HepG2 (cell line): ENCODE measurements around the gene SLC41A1. TPM values are rescaled to one million over a fixed set of nuclear protein-coding genes. Genes with fewer than 3 reads are reported as not detected.

Experiments used
- ATAC-seq: fragments of 200-7000 bp; cut with Tn5 transposase; 3 replicates; pipeline ENCODE4 v1.9.1; 2020; ENCODE audit warnings: mild to moderate bottlenecking, moderate library complexity
- BruUV-seq: library from RNA; stranded (reverse); fragments of 400-500 nt; replicated peaks from 2 replicates; lab custom pipeline; 2021; lab: Mats Ljungman, UMichigan
- CTCF ChIA-PET: fragments of 300-600 bp; formaldehyde crosslinking; extraction: SDS; loops from one replicate; lab custom pipeline; 2021; ENCODE audit warnings: low total read pairs, inconsistent platforms, low intra/inter-chr PET ratio; lab: Yijun Ruan, JAX
- POLR2A ChIA-PET: fragments of 350-600 bp; sonication (Branson Sonifier 250); formaldehyde crosslinking; loops from one replicate; lab custom pipeline; 2020; ENCODE audit warnings: antibody characterized with exemption, inconsistent platforms; lab: Yijun Ruan, JAX
- DNase-seq: peaks from one replicate; pipeline ENCODE4 v3.0.0-alpha.2; 2015; ENCODE audit warnings: low spot score
- FAIRE-seq: peaks from 3 replicates; lab custom pipeline; 2011; peaks lifted over from hg19 to GRCh38; lab: Jason Lieb, UNC
- H2AFZ ChIP-seq: one replicate; pipeline ENCODE4 v1.6.1; 2011; ENCODE audit warnings: low read length, inconsistent platforms
- H3K27ac ChIP-seq: fragments of 300-600 bp; 3 replicates; pipeline ENCODE4 v1.8.0; 2011; ENCODE audit warnings: mixed run types, mild to moderate bottlenecking, mixed read lengths, low read length, inconsistent platforms; ENCODE audit not compliant: insufficient read depth; ENCODE audit errors: extremely low read length
- H3K27me3 ChIP-seq, 2 experiments: fragments of 200-600 bp in 1 of 2; 2 replicates in 1 of 2; 3 replicates in 1 of 2; pipeline versions ENCODE4 v1.6.0 to v1.8.0; 2011; ENCODE audit warnings: low read length in 2 of 2, mild to moderate bottlenecking in 2 of 2, moderate library complexity in 2 of 2, inconsistent platforms in 1 of 2; ENCODE audit not compliant: insufficient read depth in 2 of 2, control insufficient read depth in 1 of 2
- H3K36me3 ChIP-seq, 2 experiments: fragments of 200-600 bp in 1 of 2; replicated peaks in 1 of 2; 2 replicates in 1 of 2; 3 replicates in 1 of 2; pipeline versions ENCODE4 v1.5.1 to v1.8.0; 2011; ENCODE audit warnings: low read length in 2 of 2, inconsistent platforms in 1 of 2; ENCODE audit not compliant: insufficient read depth in 2 of 2, control insufficient read depth in 1 of 2
- H3K4me1 ChIP-seq: 2 replicates; pipeline ENCODE4 v1.5.1; 2012; ENCODE audit warnings: low read length, inconsistent platforms; ENCODE audit not compliant: insufficient read depth
- H3K4me2 ChIP-seq: 2 replicates; pipeline ENCODE4 v1.6.0; 2011; ENCODE audit warnings: low read depth, low read length, inconsistent platforms
- H3K4me3 ChIP-seq, 3 experiments: fragments of 200-600 bp in 1 of 3; sonication (generic), shearing (Covaris generic) in 1 of 3; replicated peaks in 1 of 3; 2 replicates each; pipeline ENCODE4 v1.5.1; 2011 to 2016; ENCODE audit warnings: low read length in 3 of 3, inconsistent platforms in 2 of 3, low read depth in 2 of 3, mild to moderate bottlenecking in 2 of 3, control low read depth in 1 of 3, mixed read lengths in 1 of 3; ENCODE audit not compliant: insufficient read depth in 1 of 3
- H3K79me2 ChIP-seq: one replicate; pipeline ENCODE4 v1.6.1; 2011; ENCODE audit warnings: low read length, inconsistent platforms; ENCODE audit not compliant: insufficient read depth
- H3K9ac ChIP-seq: 2 replicates; pipeline ENCODE4 v1.6.0; 2011; ENCODE audit warnings: mild to moderate bottlenecking, low read depth, low read length, inconsistent platforms; ENCODE audit not compliant: insufficient read depth
- H3K9me3 ChIP-seq: 2 replicates; pipeline ENCODE4 v1.5.1; 2012; ENCODE audit warnings: mild to moderate bottlenecking, low read length
- H4K20me1 ChIP-seq: 2 replicates; pipeline ENCODE4 v1.6.0; 2011; ENCODE audit warnings: inconsistent platforms, mild to moderate bottlenecking, low read length, moderate library complexity; ENCODE audit not compliant: insufficient read depth
- ATRX ChIP-seq: sonication (generic); formaldehyde crosslinking; IDR thresholded peaks from 2 replicates; pipeline ENCODE4 v1.4.0; 2020; ENCODE audit warnings: missing genetic modification reagents, borderline replicate concordance
- HOXA5 ChIP-seq: sonication (generic); formaldehyde crosslinking; IDR thresholded peaks from 2 replicates; pipeline ENCODE4 v1.4.0; 2020; ENCODE audit warnings: missing genetic modification reagents
- POLR2G ChIP-seq: fragments of 200-400 bp; formaldehyde crosslinking; IDR thresholded peaks from 2 replicates; pipeline ENCODE4 v1.6.1; 2018; ENCODE audit warnings: mild to moderate bottlenecking, low read depth, low read length, moderate library complexity
- RXRB ChIP-seq: IDR thresholded peaks from 2 replicates; pipeline ENCODE4 v1.6.1; 2016; ENCODE audit warnings: borderline replicate concordance, missing genetic modification reagents, missing compliant biosample characterization
- SMARCE1 ChIP-seq: fragments of 450-650 bp; IDR thresholded peaks from 2 replicates; pipeline ENCODE4 v1.6.1; 2017; ENCODE audit warnings: borderline replicate concordance
- ZBTB3 ChIP-seq: sonication (generic); formaldehyde crosslinking; IDR thresholded peaks from 2 replicates; pipeline ENCODE4 v1.4.0; 2020; ENCODE audit warnings: low read depth, mild to moderate bottlenecking, moderate library complexity, missing genetic modification reagents, borderline replicate concordance
- ZNF501 ChIP-seq: sonication (generic); formaldehyde crosslinking; IDR thresholded peaks from 2 replicates; pipeline ENCODE4 v1.5.1; 2020; ENCODE audit warnings: mild to moderate bottlenecking, moderate library complexity, missing genetic modification reagents
- ZNF776 ChIP-seq: sonication (generic); formaldehyde crosslinking; IDR thresholded peaks from 2 replicates; pipeline ENCODE4 v1.4.0; 2020; ENCODE audit warnings: mild to moderate bottlenecking, missing genetic modification reagents
- ZNF792 ChIP-seq: IDR thresholded peaks from 2 replicates; pipeline ENCODE4 v1.6.1; 2016
- WGBS: methylation state at CpG from one replicate; pipeline ENCODE4 v1.1.6; 2017; ENCODE audit warnings: low lambda C conversion rate; 5-methylcytosine and 5-hydroxymethylcytosine counted together
- in situ Hi-C: cut with HindIII; loops from 2 replicates; pipeline ENCODE4 v1.10.0; 2017; ENCODE audit warnings: low pct_unique_long_range_greater_than_20kb; ENCODE audit not compliant: extremely low pct_ligation_motif_present
- intact Hi-C: fragments of 100-400 bp; cut with micrococcal nuclease; formaldehyde crosslinking; loops from one replicate; pipeline ENCODE4 v1.10.0; 2022; ENCODE audit not compliant: unreplicated experiment
- polyA plus RNA-seq, 8 experiments: library from polyadenylated mRNA; depleted of rRNA in 3 of 8; stranded (reverse) in 7 of 8; unstranded in 1 of 8; fragments of >200 nt; fragmentation: Illumina TruSeq in 4 of 8; extraction: Trizol in 4 of 8; gene quantifications; 2 replicates each; pipeline versions ENCODE4 v1.2.1 to v1.2.3, GENCODE V29; 2011 to 2016; ENCODE audit warnings: low read depth in 4 of 8, missing spikeins in 1 of 8, mixed read lengths in 1 of 8; ENCODE audit not compliant: insufficient read depth in 1 of 8
- total RNA-seq, 5 experiments: library from RNA; depleted of rRNA; stranded (reverse); fragments of >200 nt; fragmentation: Illumina TruSeq; extraction: Trizol; gene quantifications; 2 replicates each; pipeline ENCODE4 v1.2.3, GENCODE V29; 2016; ENCODE audit warnings: low read depth in 1 of 5
- TF ChIP-seq, protein P1 (sequence below): sonication (generic); formaldehyde crosslinking; IDR thresholded peaks from 2 replicates; pipeline ENCODE4 v1.4.0; 2020; ENCODE audit warnings: mild to moderate bottlenecking, missing genetic modification reagents
- TF ChIP-seq, protein P2 (sequence below): sonication (generic); formaldehyde crosslinking; IDR thresholded peaks from 2 replicates; pipeline ENCODE4 v1.5.0; 2020; ENCODE audit warnings: mild to moderate bottlenecking, missing genetic modification reagents
- TF ChIP-seq, protein P3 (sequence below): sonication (generic); formaldehyde crosslinking; IDR thresholded peaks from 2 replicates; pipeline ENCODE4 v1.4.0; 2020; ENCODE audit warnings: missing genetic modification reagents
- TF ChIP-seq, protein P4 (sequence below): sonication (generic); formaldehyde crosslinking; IDR thresholded peaks from 2 replicates; pipeline ENCODE4 v1.4.0; 2020; ENCODE audit warnings: missing genetic modification reagents, borderline replicate concordance

Gene SLC41A1
- total and polyA plus RNA-seq, 2 of the 13 experiments (the other 11 are each of a cell fraction or from before 2014, with no cell fraction given): 2.2 to 4.6 TPM

DNA sequence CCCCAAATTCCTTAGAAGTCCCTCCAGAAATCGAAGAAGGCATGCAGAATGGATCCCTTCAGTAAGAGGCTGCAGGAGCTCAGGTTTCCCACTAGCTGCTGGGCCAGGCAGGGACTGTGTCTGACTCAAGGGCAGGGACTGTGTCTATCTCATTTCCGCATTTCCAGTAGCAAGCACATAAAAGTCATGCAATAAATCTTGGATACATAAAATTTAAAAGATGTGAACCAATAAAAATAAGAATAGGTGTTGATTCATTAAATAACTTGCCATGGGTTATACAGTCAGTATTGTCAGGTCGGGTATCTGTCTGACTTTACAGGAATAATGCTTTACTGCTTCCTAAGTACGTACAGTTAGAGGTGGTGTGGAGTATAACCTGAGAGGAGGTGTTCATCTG, 21.8 kb upstream of the SLC41A1 start:
- intact Hi-C loops (no loop called here), in situ Hi-C loops (no loop called here)
- TF ChIP-seq ZNF501 (CRISPR knock-in tag): no peak
- no peak for TF ChIP-seq ZNF776
- no peak for TF ChIP-seq HOXA5 (CRISPR knock-in tag)
- TF ChIP-seq, protein P1, sequence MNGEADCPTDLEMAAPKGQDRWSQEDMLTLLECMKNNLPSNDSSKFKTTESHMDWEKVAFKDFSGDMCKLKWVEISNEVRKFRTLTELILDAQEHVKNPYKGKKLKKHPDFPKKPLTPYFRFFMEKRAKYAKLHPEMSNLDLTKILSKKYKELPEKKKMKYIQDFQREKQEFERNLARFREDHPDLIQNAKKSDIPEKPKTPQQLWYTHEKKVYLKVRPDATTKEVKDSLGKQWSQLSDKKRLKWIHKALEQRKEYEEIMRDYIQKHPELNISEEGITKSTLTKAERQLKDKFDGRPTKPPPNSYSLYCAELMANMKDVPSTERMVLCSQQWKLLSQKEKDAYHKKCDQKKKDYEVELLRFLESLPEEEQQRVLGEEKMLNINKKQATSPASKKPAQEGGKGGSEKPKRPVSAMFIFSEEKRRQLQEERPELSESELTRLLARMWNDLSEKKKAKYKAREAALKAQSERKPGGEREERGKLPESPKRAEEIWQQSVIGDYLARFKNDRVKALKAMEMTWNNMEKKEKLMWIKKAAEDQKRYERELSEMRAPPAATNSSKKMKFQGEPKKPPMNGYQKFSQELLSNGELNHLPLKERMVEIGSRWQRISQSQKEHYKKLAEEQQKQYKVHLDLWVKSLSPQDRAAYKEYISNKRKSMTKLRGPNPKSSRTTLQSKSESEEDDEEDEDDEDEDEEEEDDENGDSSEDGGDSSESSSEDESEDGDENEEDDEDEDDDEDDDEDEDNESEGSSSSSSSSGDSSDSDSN (CRISPR knock-in tag): no peak
- TF ChIP-seq SMARCE1: no peak
- no peak for TF ChIP-seq ZNF792
- TF ChIP-seq POLR2G: no peak
- no peak for TF ChIP-seq ATRX (CRISPR knock-in tag)
- TF ChIP-seq ZBTB3 (CRISPR knock-in tag): no peak
- TF ChIP-seq, protein P2, sequence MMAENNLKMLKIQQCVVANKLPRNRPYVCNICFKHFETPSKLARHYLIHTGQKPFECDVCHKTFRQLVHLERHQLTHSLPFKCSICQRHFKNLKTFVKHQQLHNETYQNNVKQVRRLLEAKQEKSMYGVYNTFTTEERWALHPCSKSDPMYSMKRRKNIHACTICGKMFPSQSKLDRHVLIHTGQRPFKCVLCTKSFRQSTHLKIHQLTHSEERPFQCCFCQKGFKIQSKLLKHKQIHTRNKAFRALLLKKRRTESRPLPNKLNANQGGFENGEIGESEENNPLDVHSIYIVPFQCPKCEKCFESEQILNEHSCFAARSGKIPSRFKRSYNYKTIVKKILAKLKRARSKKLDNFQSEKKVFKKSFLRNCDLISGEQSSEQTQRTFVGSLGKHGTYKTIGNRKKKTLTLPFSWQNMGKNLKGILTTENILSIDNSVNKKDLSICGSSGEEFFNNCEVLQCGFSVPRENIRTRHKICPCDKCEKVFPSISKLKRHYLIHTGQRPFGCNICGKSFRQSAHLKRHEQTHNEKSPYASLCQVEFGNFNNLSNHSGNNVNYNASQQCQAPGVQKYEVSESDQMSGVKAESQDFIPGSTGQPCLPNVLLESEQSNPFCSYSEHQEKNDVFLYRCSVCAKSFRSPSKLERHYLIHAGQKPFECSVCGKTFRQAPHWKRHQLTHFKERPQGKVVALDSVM (CRISPR knock-in tag): no peak
- no peak for TF ChIP-seq RXRB (CRISPR knock-in tag)
- TF ChIP-seq, protein P3, sequence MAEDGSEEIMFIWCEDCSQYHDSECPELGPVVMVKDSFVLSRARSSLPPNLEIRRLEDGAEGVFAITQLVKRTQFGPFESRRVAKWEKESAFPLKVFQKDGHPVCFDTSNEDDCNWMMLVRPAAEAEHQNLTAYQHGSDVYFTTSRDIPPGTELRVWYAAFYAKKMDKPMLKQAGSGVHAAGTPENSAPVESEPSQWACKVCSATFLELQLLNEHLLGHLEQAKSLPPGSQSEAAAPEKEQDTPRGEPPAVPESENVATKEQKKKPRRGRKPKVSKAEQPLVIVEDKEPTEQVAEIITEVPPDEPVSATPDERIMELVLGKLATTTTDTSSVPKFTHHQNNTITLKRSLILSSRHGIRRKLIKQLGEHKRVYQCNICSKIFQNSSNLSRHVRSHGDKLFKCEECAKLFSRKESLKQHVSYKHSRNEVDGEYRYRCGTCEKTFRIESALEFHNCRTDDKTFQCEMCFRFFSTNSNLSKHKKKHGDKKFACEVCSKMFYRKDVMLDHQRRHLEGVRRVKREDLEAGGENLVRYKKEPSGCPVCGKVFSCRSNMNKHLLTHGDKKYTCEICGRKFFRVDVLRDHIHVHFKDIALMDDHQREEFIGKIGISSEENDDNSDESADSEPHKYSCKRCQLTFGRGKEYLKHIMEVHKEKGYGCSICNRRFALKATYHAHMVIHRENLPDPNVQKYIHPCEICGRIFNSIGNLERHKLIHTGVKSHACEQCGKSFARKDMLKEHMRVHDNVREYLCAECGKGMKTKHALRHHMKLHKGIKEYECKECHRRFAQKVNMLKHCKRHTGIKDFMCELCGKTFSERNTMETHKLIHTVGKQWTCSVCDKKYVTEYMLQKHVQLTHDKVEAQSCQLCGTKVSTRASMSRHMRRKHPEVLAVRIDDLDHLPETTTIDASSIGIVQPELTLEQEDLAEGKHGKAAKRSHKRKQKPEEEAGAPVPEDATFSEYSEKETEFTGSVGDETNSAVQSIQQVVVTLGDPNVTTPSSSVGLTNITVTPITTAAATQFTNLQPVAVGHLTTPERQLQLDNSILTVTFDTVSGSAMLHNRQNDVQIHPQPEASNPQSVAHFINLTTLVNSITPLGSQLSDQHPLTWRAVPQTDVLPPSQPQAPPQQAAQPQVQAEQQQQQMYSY (CRISPR knock-in tag): no peak
- TF ChIP-seq, protein P4, sequence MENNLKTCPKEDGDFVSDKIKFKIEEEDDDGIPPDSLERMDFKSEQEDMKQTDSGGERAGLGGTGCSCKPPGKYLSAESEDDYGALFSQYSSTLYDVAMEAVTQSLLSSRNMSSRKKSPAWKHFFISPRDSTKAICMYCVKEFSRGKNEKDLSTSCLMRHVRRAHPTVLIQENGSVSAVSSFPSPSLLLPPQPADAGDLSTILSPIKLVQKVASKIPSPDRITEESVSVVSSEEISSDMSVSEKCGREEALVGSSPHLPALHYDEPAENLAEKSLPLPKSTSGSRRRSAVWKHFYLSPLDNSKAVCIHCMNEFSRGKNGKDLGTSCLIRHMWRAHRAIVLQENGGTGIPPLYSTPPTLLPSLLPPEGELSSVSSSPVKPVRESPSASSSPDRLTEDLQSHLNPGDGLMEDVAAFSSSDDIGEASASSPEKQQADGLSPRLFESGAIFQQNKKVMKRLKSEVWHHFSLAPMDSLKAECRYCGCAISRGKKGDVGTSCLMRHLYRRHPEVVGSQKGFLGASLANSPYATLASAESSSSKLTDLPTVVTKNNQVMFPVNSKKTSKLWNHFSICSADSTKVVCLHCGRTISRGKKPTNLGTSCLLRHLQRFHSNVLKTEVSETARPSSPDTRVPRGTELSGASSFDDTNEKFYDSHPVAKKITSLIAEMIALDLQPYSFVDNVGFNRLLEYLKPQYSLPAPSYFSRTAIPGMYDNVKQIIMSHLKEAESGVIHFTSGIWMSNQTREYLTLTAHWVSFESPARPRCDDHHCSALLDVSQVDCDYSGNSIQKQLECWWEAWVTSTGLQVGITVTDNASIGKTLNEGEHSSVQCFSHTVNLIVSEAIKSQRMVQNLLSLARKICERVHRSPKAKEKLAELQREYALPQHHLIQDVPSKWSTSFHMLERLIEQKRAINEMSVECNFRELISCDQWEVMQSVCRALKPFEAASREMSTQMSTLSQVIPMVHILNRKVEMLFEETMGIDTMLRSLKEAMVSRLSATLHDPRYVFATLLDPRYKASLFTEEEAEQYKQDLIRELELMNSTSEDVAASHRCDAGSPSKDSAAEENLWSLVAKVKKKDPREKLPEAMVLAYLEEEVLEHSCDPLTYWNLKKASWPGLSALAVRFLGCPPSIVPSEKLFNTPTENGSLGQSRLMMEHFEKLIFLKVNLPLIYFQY: no peak
- POLR2A ChIA-PET: no interaction called here
- H3K4me3 ChIP-seq: no peak overlapping the region
- no peak for DNase-seq
- no peak overlapping the region for H3K27ac ChIP-seq
- CTCF ChIA-PET: no interaction called here
- no peaks in the 10 kb centered on the region for H3K79me2 ChIP-seq
- no peak for FAIRE-seq
- no peaks in the 10 kb centered on the region for H3K9me3 ChIP-seq
- H3K36me3 ChIP-seq: no peaks in the 10 kb centered on the region
- no peak overlapping the region for H3K4me2 ChIP-seq
- peaks cover 0 to 24% of the 10 kb centered on the region in 2 experiments; a peak in 2 of 5 replicates for H3K27me3 ChIP-seq
- no TSS peak for BruUV-seq
- H3K4me1 ChIP-seq: no peaks in the 10 kb centered on the region
- H3K9ac ChIP-seq: no peak overlapping the region
- H4K20me1 ChIP-seq: no peaks in the 10 kb centered on the region
- no peak for ATAC-seq
- 28% methylated on average over 4 of the region's 4 CpGs for WGBS
- H2AFZ ChIP-seq: no peak overlapping the region
